ENCODE results near the gene RFPL4A. TPM values are rescaled to one million over a fixed set of nuclear protein-coding genes. Genes with fewer than 3 reads are reported as not detected.

Gene RFPL4A
- total and polyA plus RNA-seq, 10 of the 15 experiments (the other 5 are each of a cell fraction or from before 2014, with no cell fraction given): 0.18 TPM; not detected in 9

DNA sequence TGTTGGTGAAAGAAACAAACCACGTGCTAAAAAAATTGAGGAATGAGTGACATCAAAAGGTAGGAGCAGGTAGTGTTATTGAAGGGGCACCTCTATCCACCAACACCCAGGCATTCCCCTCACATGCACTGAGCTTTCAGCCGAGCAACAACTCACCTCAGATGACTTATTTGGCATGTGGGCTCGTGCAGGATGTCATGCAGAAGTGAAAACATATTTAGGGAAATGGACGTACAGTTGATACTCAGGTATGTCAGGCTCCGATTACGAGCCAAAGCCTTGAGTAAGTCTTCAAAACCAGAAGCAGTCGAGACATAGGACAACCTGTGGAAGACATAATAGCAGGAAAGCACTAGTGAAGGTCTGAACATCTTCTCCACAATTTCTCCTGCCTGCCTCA, 42.5 kb downstream of the RFPL4A start:
- ChIA-PET CTCF (no interaction called here), SMC1A (ENCODE audit: uncharacterized antibody, unreplicated experiment) (no interaction called here), POLR2A (no interaction called here), RAD21 (ENCODE audit: unreplicated experiment) (interaction anchor here (1.3 kb wide), 1 partner anchor 9 kb away, joined by 3 read pairs; no protein-coding TSS in a partner anchor)
- Histone ChIP-seq H3K4me1 (ENCODE audit: control insufficient read depth, insufficient read depth, low read length) (0 out of 2 replicates have a peak, but pooled peaks cover 4% of the 10 kb centered on the region), H3K4me3 (no peak overlapping the region), H3K36me3 (ENCODE audit: control insufficient read depth in 2 of 2, insufficient read depth in 2 of 2, low read length in 1 of 2) (no peaks in the 10 kb centered on the region), H3K9ac (ENCODE audit: control insufficient read depth, insufficient read depth, low read length) (no peak overlapping the region), H4K20me1 (ENCODE audit: control insufficient read depth, insufficient read depth) (no peaks in the 10 kb centered on the region), H3K4me2 (ENCODE audit: control insufficient read depth, insufficient read depth) (peak overlapping the region; percentile 48; the same call in 1 of the 2 replicates), H2AFZ (ENCODE audit: control insufficient read depth, low read depth, low read length) (peak overlapping the region; percentile 37), H3K9me3 (replicated peaks; ENCODE audit: control insufficient read depth, insufficient read depth, low read length) (no peaks in the 10 kb centered on the region; the same call in 2 of the 3 replicates), H3K79me2 (ENCODE audit: control insufficient read depth, insufficient read depth, low read length) (no peaks in the 10 kb centered on the region), H3K27ac (ENCODE audit: control insufficient read depth, insufficient read depth) (no peak overlapping the region), H3K27me3 (replicated peaks in 1 of 2; ENCODE audit: control insufficient read depth in 2 of 2, insufficient read depth in 2 of 2, low read length in 1 of 2) (no peaks in the 10 kb centered on the region)
- DNase-seq (ENCODE audit: low read depth, low spot score): no peak
- WGBS (ENCODE audit: insufficient coverage, insufficient replicate concordance, low lambda C conversion rate, missing lambda C conversion rate): under 1% methylated on average over 7 of the region's 7 CpGs
- FAIRE-seq: peak; percentile 7
- no TSS peak for BruUV-seq (replicated peaks)
- in situ Hi-C loops (cut with MboI) (no loop called here), intact Hi-C loops (cut with micrococcal nuclease; ENCODE audit: unreplicated experiment) (no loop called here)
- no peak for ATAC-seq
- TF ChIP-seq SPI1 (IDR thresholded peaks at IDR 0.05; ENCODE audit: borderline replicate concordance, insufficient read depth, low read depth, low read length): peak; percentile 52; the same call in 1 of the 2 replicates
- peak in 1 of 2 experiments; percentile 20; a peak in 1 of 4 replicates for TF ChIP-seq BHLHE40 (IDR thresholded peaks at IDR 0.05; ENCODE audit: borderline replicate concordance in 1 of 2, low read depth in 2 of 2, low read length in 1 of 2)
- TF ChIP-seq, protein P1, sequence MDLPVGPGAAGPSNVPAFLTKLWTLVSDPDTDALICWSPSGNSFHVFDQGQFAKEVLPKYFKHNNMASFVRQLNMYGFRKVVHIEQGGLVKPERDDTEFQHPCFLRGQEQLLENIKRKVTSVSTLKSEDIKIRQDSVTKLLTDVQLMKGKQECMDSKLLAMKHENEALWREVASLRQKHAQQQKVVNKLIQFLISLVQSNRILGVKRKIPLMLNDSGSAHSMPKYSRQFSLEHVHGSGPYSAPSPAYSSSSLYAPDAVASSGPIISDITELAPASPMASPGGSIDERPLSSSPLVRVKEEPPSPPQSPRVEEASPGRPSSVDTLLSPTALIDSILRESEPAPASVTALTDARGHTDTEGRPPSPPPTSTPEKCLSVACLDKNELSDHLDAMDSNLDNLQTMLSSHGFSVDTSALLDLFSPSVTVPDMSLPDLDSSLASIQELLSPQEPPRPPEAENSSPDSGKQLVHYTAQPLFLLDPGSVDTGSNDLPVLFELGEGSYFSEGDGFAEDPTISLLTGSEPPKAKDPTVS (IDR thresholded peaks at IDR 0.05; ENCODE audit: low read depth, low read length): no peak
- TF ChIP-seq, protein P2, sequence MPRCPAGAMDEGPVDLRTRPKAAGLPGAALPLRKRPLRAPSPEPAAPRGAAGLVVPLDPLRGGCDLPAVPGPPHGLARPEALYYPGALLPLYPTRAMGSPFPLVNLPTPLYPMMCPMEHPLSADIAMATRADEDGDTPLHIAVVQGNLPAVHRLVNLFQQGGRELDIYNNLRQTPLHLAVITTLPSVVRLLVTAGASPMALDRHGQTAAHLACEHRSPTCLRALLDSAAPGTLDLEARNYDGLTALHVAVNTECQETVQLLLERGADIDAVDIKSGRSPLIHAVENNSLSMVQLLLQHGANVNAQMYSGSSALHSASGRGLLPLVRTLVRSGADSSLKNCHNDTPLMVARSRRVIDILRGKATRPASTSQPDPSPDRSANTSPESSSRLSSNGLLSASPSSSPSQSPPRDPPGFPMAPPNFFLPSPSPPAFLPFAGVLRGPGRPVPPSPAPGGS (IDR thresholded peaks at IDR 0.05; ENCODE audit: borderline replicate concordance, insufficient read depth, low read depth, low read length, poor library complexity, severe bottlenecking): no peak

Data from GM12878 (cell line).